H1 (cell line): ENCODE measurements around the gene ADAM22. TPM values are rescaled to one million over a fixed set of nuclear protein-coding genes. Genes with fewer than 3 reads are reported as not detected.

Experiments
- CTCF ChIA-PET: fragments of 300-600 bp; sonication (Branson Sonifier 250); formaldehyde crosslinking; loops from one replicate; lab custom pipeline; 2021; ENCODE audit not compliant: partially characterized antibody; lab: Charles Lee
- POLR2A ChIA-PET: fragments of 300-600 bp; sonication (Branson Sonifier 250); formaldehyde crosslinking; loops from one replicate; lab custom pipeline; 2021; ENCODE audit warnings: inconsistent platforms; ENCODE audit not compliant: partially characterized antibody; lab: Charles Lee
- DNase-seq, 2 experiments: peaks; one replicate each; pipeline versions ENCODE4 v3.0.0 to v3.0.0-alpha.2; 2010 to 2022; ENCODE audit warnings: low spot score in 2 of 2, low read depth in 1 of 2, mixed read lengths in 1 of 2
- FAIRE-seq: peaks from 2 replicates; lab custom pipeline; 2011; peaks lifted over from hg19 to GRCh38; lab: Jason Lieb, UNC
- H2AFZ ChIP-seq: 2 replicates; pipeline ENCODE4 v1.8.1; 2012; ENCODE audit warnings: low read length, inconsistent platforms
- H2AK5ac ChIP-seq: 2 replicates; pipeline ENCODE4 v1.6.1; 2013; ENCODE audit warnings: low read depth, low read length
- H2BK120ac ChIP-seq: replicated peaks from 2 replicates; pipeline ENCODE3; 2013; ENCODE audit warnings: low read depth, low read length, inconsistent platforms
- H2BK12ac ChIP-seq: 2 replicates; pipeline ENCODE4 v1.6.1; 2013; ENCODE audit warnings: low read depth, low read length
- H2BK15ac ChIP-seq: 2 replicates; pipeline ENCODE4 v1.6.1; 2013; ENCODE audit warnings: low read length
- H2BK20ac ChIP-seq: 2 replicates; pipeline ENCODE4 v1.6.1; 2013; ENCODE audit warnings: low read length
- H2BK5ac ChIP-seq: 2 replicates; pipeline ENCODE4 v1.6.1; 2013; ENCODE audit warnings: low read depth, low read length
- H3K14ac ChIP-seq: 2 replicates; pipeline ENCODE4 v1.6.1; 2013; ENCODE audit warnings: inconsistent platforms; ENCODE audit not compliant: insufficient read length
- H3K18ac ChIP-seq: 2 replicates; pipeline ENCODE4 v1.6.1; 2013; ENCODE audit warnings: low read length; ENCODE audit errors: extremely low read depth
- H3K23ac ChIP-seq: 2 replicates; pipeline ENCODE4 v1.6.1; 2013; ENCODE audit warnings: inconsistent platforms; ENCODE audit not compliant: insufficient read length
- H3K23me2 ChIP-seq: 2 replicates; pipeline ENCODE4 v1.6.1; 2013; ENCODE audit warnings: low read depth, low read length
- H3K27ac ChIP-seq: 2 replicates; pipeline ENCODE4 v1.6.1; 2011; ENCODE audit warnings: low read depth, low read length, inconsistent platforms
- H3K27me3 ChIP-seq, 4 experiments: replicated peaks in 1 of 4; 1 replicate in 1 of 4; 2 replicates in 3 of 4; pipeline versions ENCODE4 v1.6.1 to v1.8.1; 2011 to 2013; ENCODE audit warnings: low read length in 3 of 4, mild to moderate bottlenecking in 3 of 4, inconsistent platforms in 2 of 4, mixed read lengths in 2 of 4, moderate library complexity in 1 of 4; ENCODE audit not compliant: control insufficient read depth in 3 of 4, insufficient read depth in 3 of 4; ENCODE audit errors: extremely low read depth in 1 of 4
- H3K36me3 ChIP-seq, 4 experiments: 2 replicates each; pipeline versions ENCODE4 v1.6.1 to v1.8.1; 2011 to 2013; ENCODE audit warnings: mild to moderate bottlenecking in 4 of 4, low read length in 3 of 4, moderate library complexity in 2 of 4, control low read depth in 1 of 4, inconsistent platforms in 1 of 4; ENCODE audit not compliant: insufficient read depth in 4 of 4, control insufficient read depth in 2 of 4
- H3K4ac ChIP-seq: replicated peaks from 2 replicates; pipeline ENCODE3; 2013; ENCODE audit warnings: low read length, low read depth, mixed read lengths, inconsistent platforms; ENCODE audit not compliant: insufficient read length
- H3K4me1 ChIP-seq, 4 experiments: replicated peaks in 1 of 4; 1 replicate in 1 of 4; 2 replicates in 3 of 4; pipeline versions ENCODE4 v1.6.1 to v1.8.1; 2011 to 2013; ENCODE audit warnings: low read length in 3 of 4, inconsistent platforms in 2 of 4, mixed read lengths in 1 of 4; ENCODE audit not compliant: insufficient read depth in 4 of 4, control insufficient read depth in 3 of 4
- H3K4me2 ChIP-seq, 2 experiments: 2 replicates each; pipeline versions ENCODE4 v1.6.1 to v1.8.1; 2011 to 2013; ENCODE audit warnings: low read depth in 2 of 2, low read length in 2 of 2, control low read depth in 1 of 2, inconsistent platforms in 1 of 2, mild to moderate bottlenecking in 1 of 2; ENCODE audit not compliant: insufficient read depth in 1 of 2
- H3K4me3 ChIP-seq, 4 experiments: fragments of 200-600, 300-600 bp in 1 of 4; sonication (generic), shearing (Covaris generic), sonication (Bioruptor Twin) in 1 of 4; 2 replicates each; pipeline versions ENCODE4 v1.5.1 to v1.8.1; 2011 to 2016; ENCODE audit warnings: low read length in 4 of 4, low read depth in 3 of 4, control low read depth in 2 of 4, inconsistent platforms in 2 of 4, mild to moderate bottlenecking in 2 of 4, mixed read lengths in 1 of 4, moderate library complexity in 1 of 4; ENCODE audit not compliant: insufficient read depth in 2 of 4; ENCODE audit errors: extremely low read depth in 1 of 4
- H3K56ac ChIP-seq: replicated peaks from 2 replicates; pipeline ENCODE3; 2013; ENCODE audit warnings: low read depth, mild to moderate bottlenecking, mixed read lengths, low read length, inconsistent platforms; ENCODE audit not compliant: insufficient read length
- H3K79me1 ChIP-seq: 2 replicates; pipeline ENCODE4 v1.6.1; 2013; ENCODE audit warnings: low read depth, low read length, control low read depth
- H3K79me2 ChIP-seq, 2 experiments: 2 replicates each; pipeline versions ENCODE4 v1.6.1 to v1.8.1; 2012 to 2013; ENCODE audit warnings: low read length in 2 of 2, mild to moderate bottlenecking in 2 of 2, inconsistent platforms in 1 of 2; ENCODE audit not compliant: insufficient read depth in 2 of 2, control insufficient read depth in 1 of 2
- H3K9ac ChIP-seq, 4 experiments: replicated peaks in 1 of 4; 1 replicate in 1 of 4; 2 replicates in 3 of 4; pipeline versions ENCODE4 v1.6.1 to v1.8.1; 2011 to 2013; ENCODE audit warnings: low read depth in 3 of 4, low read length in 3 of 4, control low read depth in 2 of 4, mild to moderate bottlenecking in 2 of 4, moderate library complexity in 2 of 4, inconsistent platforms in 1 of 4; ENCODE audit errors: extremely low read depth in 1 of 4
- H3K9me3 ChIP-seq, 2 experiments: 2 replicates each; pipeline versions ENCODE4 v1.6.1 to v1.8.1; 2012 to 2013; ENCODE audit warnings: mild to moderate bottlenecking in 2 of 2, moderate library complexity in 2 of 2, control low read depth in 1 of 2, inconsistent platforms in 1 of 2, low read depth in 1 of 2, low read length in 1 of 2, mixed read lengths in 1 of 2; ENCODE audit not compliant: insufficient read depth in 2 of 2
- H4K20me1 ChIP-seq, 2 experiments: replicated peaks in 1 of 2; 2 replicates each; pipeline versions ENCODE3 to v1.8.1; 2011 to 2013; ENCODE audit warnings: inconsistent platforms in 2 of 2, low read length in 2 of 2, mild to moderate bottlenecking in 1 of 2; ENCODE audit not compliant: insufficient read depth in 2 of 2, control insufficient read depth in 1 of 2
- H4K5ac ChIP-seq: 2 replicates; pipeline ENCODE4 v1.6.1; 2013; ENCODE audit warnings: low read length, low read depth, mixed read lengths, inconsistent platforms; ENCODE audit not compliant: insufficient read length
- H4K8ac ChIP-seq: 2 replicates; pipeline ENCODE4 v1.8.0; 2013; ENCODE audit warnings: mild to moderate bottlenecking, moderate library complexity, low read length, inconsistent platforms; ENCODE audit not compliant: insufficient read depth; ENCODE audit errors: extremely low read depth
- H4K91ac ChIP-seq: replicated peaks from 2 replicates; pipeline ENCODE3; 2013; ENCODE audit warnings: low read length, mixed read lengths, inconsistent platforms; ENCODE audit not compliant: insufficient read length
- ATF2 ChIP-seq: IDR thresholded peaks from 2 replicates; pipeline ENCODE4 v1.6.1; 2012; ENCODE audit warnings: low read length, inconsistent platforms
- BACH1 ChIP-seq: IDR thresholded peaks from 2 replicates; pipeline ENCODE4 v1.6.1; 2012; ENCODE audit warnings: low read length, improper control_type of control experiment
- CBX8 ChIP-seq: fragments of 300-800, 300-1000 bp; sonication (generic); IDR thresholded peaks from 2 replicates; pipeline ENCODE4 v1.7.1; 2016; ENCODE audit warnings: low read depth, low read length, borderline replicate concordance
- KDM1A ChIP-seq: fragments of 200-600, 300-600 bp; sonication (generic); IDR thresholded peaks from 2 replicates; pipeline ENCODE4 v1.7.1; 2016; ENCODE audit warnings: mild to moderate bottlenecking, low read length, borderline replicate concordance
- NANOG ChIP-seq: IDR thresholded peaks from 2 replicates; pipeline ENCODE4 v1.6.1; 2011; ENCODE audit warnings: low read length, low read depth, mild to moderate bottlenecking, inconsistent platforms; ENCODE audit not compliant: insufficient read depth, poor library complexity, severe bottlenecking
- POLR2AphosphoS5 ChIP-seq: IDR thresholded peaks from 2 replicates; pipeline ENCODE4 v1.6.1; 2011; ENCODE audit warnings: low read depth, low read length
- RBBP5 ChIP-seq: IDR thresholded peaks from 2 replicates; pipeline ENCODE4 v1.7.1; 2012; ENCODE audit warnings: low read depth, mild to moderate bottlenecking, inconsistent platforms, low read length, moderate library complexity, borderline replicate concordance
- SIRT6 ChIP-seq: IDR thresholded peaks from one replicate; pipeline ENCODE4 v1.7.1; 2012; ENCODE audit warnings: low read length, inconsistent platforms
- WGBS, 2 experiments: shearing (Covaris generic) in 1 of 2; methylation state at CpG; one replicate each; pipeline versions ENCODE4 v1.1.6 to v1.1.7; 2013 to 2015; ENCODE audit warnings: low lambda C conversion rate in 2 of 2, mixed read lengths in 2 of 2, inconsistent platforms in 1 of 2, low coverage in 1 of 2, missing lambda C conversion rate in 1 of 2; ENCODE audit not compliant: insufficient replicate concordance in 2 of 2, insufficient coverage in 1 of 2, insufficient read length in 1 of 2; ENCODE audit errors: extremely low coverage in 1 of 2, missing lambda C conversion rate in 1 of 2; 5-methylcytosine and 5-hydroxymethylcytosine counted together
- polyA plus RNA-seq, 7 experiments: library from polyadenylated mRNA; depleted of rRNA in 3 of 7; stranded (reverse) in 5 of 7; unstranded in 2 of 7; fragments of >200 nt in 5 of 7; fragments of 200-250 nt in 2 of 7; gene quantifications; 1 replicate in 5 of 7; 2 replicates in 1 of 7; 4 replicates in 1 of 7; pipeline versions ENCODE4 v1.2.1 to v1.2.3, GENCODE V29; 2011 to 2013; ENCODE audit warnings: missing spikeins in 2 of 7, mixed read lengths in 2 of 7
- total RNA-seq: library from RNA; stranded (reverse); fragmentation: NEBNext Ultra II Directional; extraction: Animal tissue kit (Norgen Biotek cat#: 25700); gene quantifications from 2 replicates; pipeline ENCODE4 v1.2.1, GENCODE V29; 2021

Gene ADAM22
- total and polyA plus RNA-seq, 2 of the 8 experiments (the other 6 are each of a cell fraction or from before 2014, with no cell fraction given), result 4.6 to 21.4 TPM

GRCh38 chr7:88202278-88202677 lies 268.2 kb downstream of the ADAM22 start:
- POLR2A ChIA-PET, result interaction anchor here (0.6 to 2.3 kb wide), 3 partner anchors 10 to 261 kb away, joined by 3 to 8 read pairs (median 3); no protein-coding TSS in a partner anchor
- Histone ChIP-seq H3K14ac (no peak overlapping the region), H2BK5ac (no peak overlapping the region), H3K9me3 (no peaks in the 10 kb centered on the region), H2BK120ac (no peak overlapping the region), H3K4me2 (no peak overlapping the region), H3K18ac (no peak overlapping the region), H3K79me2 (no peaks in the 10 kb centered on the region), H3K36me3 (peaks cover 0 to 43% (median 24%) of the 10 kb centered on the region in 4 experiments; a peak in 6 of 8 replicates), H3K56ac (no peak overlapping the region), H2BK20ac (no peak overlapping the region), H3K23me2 (no peaks in the 10 kb centered on the region), H3K27ac (no peak overlapping the region), H3K23ac (no peak overlapping the region), H3K79me1 (no peaks in the 10 kb centered on the region), H4K91ac (no peak overlapping the region), H2AFZ (no peak overlapping the region), H3K27me3 (no peaks in the 10 kb centered on the region), H3K9ac (no peak overlapping the region), H4K8ac (no peak overlapping the region), H2BK12ac (no peak overlapping the region), H3K4me3 (no peak overlapping the region), H3K4me1 (peaks cover 0 to 12% (median 11%) of the 10 kb centered on the region in 4 experiments; a peak in 3 of 7 replicates), H2BK15ac (no peak overlapping the region), H2AK5ac (no peak overlapping the region), H3K4ac (no peak overlapping the region), H4K20me1 (no peaks in the 10 kb centered on the region), H4K5ac (no peak overlapping the region)
- DNase-seq (no peak), FAIRE-seq (no peak)
- WGBS, 2 experiments, result 88% methylated on average over 5 of the region's 5 CpGs; no CpG with 5 or more reads in 1 of the 2 experiments
- CTCF ChIA-PET, result interaction anchor here (0.6 kb wide), 1 partner anchor 101 kb away, joined by 3 read pairs; no protein-coding TSS in a partner anchor
- TF ChIP-seq CBX8 (no peak), BACH1 (no peak), ATF2 (no peak), RBBP5 (no peak), SIRT6 (no peak), NANOG (no peak), KDM1A (no peak), POLR2AphosphoS5 (no peak)
